8988T (cell line): Measurements from ENCODE around the gene YIPF1.

Experiments
- DNase-seq: peaks from one replicate; pipeline ENCODE4 v3.0.0; 2011

YIPF1 gene

DNA sequence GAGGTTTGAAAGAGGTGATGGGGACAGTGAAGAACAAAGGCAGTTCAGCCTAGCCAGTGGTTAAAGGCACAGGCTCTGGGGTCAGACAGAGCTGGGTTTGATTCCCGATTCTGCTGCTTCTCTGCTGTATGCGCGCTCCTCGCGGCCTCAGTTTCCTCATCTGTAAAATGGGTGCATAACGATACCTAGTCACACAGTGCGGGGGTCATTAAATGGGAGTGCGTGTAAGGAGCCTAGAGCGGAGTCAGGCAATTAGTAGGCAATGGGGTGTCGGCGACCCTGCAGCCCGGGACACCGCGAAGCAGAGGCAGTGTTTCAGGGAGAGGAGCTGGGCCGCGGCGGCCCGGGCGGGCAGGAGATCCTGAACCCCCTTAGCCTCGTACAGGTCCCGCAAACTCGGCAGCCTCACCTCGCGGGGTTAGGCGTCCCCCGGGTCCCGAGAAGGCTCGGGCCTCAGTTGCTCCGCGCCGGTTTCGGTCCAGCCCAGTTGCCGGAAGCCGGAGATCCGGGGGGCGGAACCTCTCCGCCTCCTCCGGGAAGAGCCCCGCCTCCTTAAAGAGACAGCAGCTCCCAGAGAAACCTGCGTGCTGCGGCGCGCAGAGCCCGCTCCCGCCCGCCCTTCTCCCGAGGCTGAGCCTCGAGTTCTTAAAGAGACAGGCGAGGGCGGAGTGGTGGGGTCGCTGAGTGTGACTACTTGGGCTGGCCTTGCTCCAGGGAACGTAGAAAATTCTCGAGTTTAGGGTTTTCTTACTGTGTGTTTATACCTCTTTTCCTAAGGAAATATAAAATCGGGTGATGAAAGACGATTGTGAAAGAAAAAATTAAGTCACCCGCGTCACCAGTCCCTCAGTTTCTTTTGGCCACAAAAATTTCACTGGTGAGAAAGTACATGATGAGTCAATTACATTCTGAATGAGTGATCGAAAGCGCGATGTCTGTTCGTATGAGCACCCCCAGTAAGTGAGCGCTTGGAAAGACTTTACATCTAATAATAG is at the start of gene YIPF1:
Gene YIPF1 (minus strand): TSS at position 494 of the 995 bp plus-strand sequence. CDS start 860 bp downstream, outside the sequence.
- peak; percentile 56 for DNase-seq

DNA sequence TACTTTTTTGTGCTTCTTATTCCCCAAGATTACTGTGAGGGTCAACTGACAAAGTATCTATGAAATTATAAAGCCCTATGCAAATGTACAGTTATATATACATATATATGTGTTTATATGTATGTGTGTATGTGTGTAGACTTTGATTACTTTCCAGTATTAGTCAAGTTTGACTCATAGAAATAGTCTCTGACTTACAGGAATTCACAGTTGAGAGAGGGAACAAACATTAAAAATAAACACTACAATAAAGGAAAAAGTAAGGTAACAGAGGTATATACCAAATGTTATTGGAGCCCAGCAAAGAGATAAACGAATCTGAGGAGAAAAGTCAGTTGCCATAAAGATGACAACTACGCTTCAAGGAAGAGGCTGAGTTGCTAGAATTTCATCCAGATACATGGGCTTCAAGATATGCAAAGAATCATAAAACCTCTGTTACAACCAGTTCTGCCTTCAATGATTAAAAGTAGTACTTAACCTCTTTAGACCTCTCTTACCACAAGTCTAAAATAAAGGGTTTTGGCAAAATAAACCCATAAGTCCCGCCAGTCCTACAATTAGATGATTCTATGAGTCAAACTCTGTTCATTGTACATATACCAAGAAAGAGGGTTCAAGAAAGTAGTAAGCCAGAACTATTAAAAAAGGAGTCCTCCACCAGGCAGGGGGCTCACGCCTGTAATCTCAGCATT is 48.7 kb upstream of the YIPF1 start:
- DNase-seq: no peak

DNA sequence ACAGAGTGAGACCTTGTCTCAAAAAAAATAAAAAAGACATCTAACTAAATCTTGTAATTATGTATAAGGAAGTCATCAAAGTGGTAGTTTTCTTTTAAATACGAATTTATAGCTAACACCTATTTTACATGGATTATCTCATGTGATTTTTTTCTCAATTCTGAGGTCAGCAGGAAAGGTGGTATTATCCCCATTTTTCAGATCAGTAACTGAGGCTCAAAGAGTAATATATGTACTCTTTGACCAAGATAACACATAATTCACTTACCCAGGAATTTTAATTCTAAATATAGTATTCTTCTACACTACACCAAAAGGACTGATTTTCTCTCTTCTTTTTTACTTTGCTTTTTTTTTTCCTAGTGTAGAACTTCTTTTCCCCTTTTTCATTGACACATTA is 46.8 kb upstream of the YIPF1 start:
- no peak for DNase-seq

DNA sequence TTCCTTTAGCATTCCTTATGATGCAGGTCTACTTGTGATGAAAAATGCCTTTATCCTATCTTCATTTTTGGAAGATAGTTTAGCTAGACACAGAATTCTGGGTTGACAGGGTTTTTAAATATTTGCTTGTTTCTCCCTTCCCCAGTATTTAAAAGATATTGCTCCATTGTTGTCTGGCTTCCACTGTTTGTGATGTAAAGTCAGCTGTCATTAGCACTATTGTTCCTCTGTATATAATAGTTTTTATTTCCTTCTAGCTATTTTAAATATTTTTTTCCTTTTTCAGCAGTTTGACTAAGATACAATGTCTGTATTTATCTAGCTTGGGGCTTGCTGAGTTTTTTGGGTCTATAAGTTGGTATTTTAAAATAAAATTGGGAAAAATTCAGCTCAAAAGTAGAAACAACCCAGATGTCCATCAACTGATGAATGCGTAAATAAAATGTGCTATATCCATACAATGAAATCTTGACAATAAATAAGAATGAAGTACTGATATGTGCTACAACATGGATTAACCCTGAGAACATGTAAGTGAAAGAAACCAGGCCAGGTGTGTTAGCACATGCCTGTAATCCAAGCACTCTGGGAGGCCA is 44.7 kb upstream of the YIPF1 start:
- no peak for DNase-seq

DNA sequence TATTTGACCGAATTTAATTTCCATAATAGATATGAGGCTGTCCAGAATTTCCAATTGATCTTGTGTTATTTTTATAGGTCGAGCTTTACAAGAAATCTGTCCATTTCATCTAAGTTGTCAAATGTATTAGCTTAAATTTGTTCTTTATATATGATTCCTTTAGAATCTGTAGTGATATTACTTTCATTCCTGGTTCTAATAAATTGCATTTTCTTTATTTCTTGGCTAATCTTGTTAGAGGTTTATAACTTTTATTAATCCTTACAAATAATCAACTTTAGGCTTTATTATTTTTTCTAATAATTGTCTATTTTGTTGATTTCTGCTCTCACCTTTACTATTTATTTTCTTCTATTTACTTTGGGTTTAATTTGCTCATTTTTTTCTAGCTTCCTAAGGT is 41.9 kb upstream of the YIPF1 start:
- no peak for DNase-seq

DNA sequence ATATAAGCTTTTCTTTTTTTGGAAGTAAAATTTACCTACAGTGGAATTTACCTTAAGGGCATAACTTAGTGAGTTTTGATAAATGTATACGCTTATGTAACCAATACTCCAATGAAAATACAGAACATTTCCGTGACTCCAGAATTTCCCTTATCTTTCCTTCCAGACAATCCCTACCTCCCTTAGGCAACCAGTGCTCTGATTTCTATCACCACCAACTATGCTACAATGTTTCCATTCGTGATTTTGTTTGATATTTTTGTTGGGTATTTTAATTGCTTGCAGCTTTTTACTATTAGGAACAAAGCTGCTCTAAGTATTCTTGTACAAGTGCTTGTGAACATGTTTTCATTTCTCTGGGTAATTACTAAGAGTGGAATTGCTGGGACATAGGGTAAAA is 41.3 kb upstream of the YIPF1 start:
- no peak for DNase-seq

DNA sequence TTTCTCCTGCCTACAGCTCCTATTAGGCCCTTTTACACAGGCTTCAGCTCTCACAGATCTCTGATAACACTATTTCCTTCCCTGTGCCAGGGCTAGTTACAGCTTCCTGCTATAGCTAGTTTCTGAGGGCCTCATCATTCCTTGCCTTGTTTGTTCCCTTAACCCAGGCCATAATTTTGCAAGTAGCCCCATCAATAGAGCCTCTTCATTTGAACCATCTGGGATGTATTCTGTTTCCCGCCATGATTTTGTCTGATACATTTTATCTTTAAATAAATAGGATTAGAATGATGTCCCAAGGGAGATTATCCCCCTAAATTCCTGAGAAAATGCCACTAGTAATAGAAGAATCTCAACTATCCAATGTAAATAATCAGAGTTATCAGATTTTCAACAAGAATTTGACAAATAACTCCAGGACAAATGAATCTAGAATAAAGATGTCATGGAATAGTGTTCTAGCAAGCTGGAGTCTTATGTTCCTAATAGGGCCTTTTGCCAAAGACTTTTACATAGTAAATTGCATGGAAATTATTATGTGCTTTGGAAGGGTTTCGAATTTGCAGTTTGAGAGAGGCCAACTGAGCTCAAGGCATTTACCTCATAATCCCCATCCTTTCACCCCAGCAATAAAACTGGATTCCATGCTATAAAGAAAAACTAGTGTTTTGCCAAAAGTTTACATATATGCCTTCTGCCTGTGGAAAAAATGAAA is 39.8 kb upstream of the YIPF1 start:
- no peak for DNase-seq

DNA sequence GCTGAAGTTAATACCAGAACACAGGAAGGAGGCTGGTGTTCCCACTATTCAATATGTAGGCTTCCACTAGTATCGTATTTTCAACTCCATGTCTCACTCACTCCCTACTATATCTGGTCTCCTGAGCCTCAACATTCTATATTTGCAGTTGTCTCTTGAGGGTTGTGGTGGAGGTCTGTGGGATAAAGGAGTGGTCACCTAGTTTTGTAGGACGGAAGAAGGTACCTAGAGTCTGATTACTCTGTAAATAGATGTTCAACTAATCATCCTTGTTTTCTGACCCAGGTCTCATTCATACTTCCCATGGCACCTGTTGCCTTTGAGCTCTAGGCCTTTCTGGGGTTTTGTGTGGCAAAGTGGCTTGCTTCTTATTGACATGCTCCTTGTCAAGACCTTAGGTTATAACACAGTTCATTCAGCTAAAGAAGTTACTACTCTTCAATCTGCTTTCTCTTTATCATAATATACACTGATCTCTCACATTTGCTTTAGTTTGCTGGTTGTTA is 37.8 kb upstream of the YIPF1 start:
- DNase-seq: no peak

DNA sequence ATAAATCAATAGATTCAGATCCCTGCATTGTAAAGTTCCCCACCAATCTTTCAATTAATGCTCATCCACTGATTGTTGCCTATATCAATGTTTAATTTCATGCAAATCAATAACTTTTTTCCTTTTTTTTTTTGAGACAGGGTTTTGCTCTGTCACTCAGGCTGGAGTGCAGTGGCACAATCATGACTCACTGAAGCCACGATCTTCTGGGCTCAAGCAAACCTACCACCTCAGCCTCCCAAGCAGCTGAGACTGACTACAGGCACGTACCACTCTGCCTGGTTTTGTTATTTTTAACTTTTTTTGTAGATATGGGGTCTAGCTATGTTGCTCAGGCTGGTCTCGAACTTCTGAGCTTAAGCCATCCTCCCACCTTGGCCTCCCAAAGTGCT is 30.1 kb upstream of the YIPF1 start:
- no peak for DNase-seq

GRCh38 chr1:53918343-53918742 is 28.7 kb upstream of the YIPF1 start:
- no peak for DNase-seq

DNA sequence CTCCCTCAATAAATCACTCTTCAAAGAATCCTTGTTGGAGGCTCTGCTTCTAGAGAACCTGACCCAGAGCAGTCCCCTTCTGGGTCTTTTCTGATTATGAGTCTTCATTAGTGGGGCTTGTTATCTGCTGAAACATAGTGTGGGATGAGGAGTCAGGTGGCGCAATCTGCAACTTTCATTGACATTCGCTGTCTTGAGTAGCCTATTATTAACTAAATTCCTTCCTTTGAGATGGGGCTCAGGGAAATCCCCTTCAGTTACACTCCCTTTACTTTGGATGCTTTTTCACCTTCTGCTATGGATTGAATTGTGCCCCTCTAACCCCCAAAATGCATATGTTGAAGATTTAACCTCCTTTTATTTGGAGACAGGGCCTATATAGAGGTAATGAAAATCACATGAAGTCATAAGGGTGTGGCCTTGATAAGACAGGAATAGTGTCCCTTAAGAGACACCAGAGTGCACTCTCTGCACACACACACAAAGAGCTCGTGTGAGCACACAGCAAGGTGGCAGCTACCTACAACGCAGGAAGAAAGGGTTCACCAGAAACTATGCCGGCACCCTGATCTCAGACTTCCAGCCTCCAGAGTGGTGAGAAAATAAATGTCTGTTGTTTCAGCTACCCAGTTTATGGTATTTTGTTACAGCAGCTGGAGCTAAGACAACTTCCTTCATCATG is 23.9 kb upstream of the YIPF1 start:
- DNase-seq: no peak

- no peak for DNase-seq
These were observed 21.8 kb upstream of the YIPF1 start for GRCh38 chr1:53911442-53911841.

DNA sequence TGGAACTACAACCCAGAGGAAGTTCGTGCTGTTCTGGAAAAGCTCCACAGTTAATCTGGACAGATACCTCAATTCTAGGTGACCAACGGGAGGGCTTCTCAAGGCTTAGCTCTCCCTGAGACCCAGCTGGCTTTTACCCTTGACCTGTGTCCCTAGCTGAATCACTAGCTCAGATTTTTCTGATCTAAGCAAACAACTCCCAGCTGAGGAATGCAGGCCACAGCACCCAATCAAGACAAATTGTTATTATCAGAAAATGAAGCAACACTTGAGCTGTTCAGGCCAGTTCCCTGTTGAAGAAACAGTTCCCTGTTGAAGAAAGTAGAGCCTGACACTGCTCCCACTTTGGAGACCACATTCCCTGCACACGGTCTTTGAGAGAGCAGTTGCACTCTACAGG is 20.3 kb upstream of the YIPF1 start:
- no peak for DNase-seq

- DNase-seq: no peak
These were observed 16.5 kb upstream of the YIPF1 start for GRCh38 chr1:53906121-53906520.

DNA sequence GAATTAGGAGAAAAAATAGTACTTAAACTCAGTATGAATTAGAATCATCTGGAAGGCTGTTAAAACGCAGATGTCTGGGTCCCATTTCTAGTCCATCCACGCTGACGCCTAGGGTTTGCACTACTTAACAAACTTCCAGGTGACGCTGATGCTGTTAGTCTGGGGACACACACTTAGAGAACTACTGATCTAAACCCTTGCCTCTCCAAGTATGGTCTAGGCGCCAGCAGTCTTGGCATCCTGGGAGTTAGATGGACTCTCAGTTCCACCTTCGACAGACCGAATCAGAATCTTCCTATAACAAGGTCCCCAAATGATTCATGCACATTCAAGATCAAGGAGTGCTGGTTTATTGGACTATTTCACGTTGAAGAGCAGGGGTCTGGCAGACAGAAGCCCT is 15.9 kb upstream of the YIPF1 start:
- DNase-seq: no peak

GRCh38 chr1:53902235-53903138 is 12.9 kb upstream of the YIPF1 start:
- DNase-seq: no peak

GRCh38 chr1:53899708-53900107 is 10.1 kb upstream of the YIPF1 start:
- no peak for DNase-seq

DNA sequence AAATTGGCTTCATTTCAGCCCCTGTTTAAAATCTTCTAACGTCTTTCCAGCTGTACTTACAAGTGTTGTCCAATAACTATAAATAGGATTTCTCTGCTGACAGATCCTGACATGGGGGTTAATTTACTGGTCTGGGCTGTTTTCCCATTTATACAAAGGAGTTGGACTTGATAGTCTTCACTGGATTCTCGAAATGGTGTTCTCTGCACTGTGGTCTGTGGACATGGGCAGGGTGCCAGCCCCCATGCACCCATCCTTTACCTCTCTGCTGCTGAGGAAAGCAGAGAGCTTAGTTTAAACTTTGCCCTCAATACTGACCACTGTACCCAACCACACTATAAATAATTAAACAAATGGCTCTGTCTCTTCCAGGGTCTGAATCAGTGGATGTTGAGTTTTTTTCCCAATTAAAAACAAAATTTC is 9.6 kb upstream of the YIPF1 start:
- DNase-seq: no peak

- DNase-seq: no peak
These were observed 7.1 kb upstream of the YIPF1 start for GRCh38 chr1:53896635-53897229.

DNA sequence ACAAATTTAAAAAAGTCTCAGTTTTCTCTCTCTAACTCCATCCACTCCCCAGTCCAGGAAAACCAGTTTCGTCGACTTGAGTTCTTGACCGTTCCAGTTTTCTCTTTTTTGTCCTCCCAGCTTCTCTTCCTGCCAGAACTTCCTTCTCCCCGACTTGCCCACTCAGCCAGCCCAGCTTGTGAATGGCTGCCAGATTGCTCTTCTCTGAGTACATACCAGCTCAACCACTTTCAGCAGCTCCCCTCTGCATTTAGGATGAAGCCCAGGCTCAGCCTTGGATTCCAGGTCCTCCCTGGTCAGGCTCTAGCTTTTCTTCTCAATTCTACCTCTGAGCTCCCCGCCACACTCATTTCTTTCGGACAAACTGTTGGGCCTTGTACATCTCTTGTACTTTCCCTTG is 5.8 kb upstream of the YIPF1 start:
- no peak for DNase-seq

DNA sequence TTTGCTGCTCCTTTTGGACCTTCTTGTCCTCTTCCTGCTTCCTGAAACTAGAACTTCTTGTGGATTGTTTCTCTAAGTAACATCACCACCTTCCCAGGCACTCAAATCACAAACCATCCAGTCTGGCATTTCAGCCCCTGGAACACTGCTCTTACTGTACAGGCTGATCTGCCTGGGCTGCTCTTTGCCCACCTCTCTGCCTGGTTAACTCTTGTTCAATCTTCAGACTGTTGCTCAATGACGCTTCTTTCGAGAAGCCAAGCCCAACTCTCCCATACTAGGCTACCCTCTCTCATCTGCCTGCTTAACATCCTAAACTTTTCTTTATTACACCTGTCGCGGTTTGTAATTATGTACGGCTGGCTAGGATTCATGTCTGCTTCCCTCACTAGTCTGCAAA is 5.0 kb upstream of the YIPF1 start:
- DNase-seq: no peak
